NCI-H1417 treated with DMSO at 0.1 percent for 48 hours (cell line): ENCODE measurements around the gene TMEM191B.
"Not testable (repeated sequence)": the region's sequence is repeated elsewhere in the genome, so short reads cannot be mapped to it uniquely, and the experiment has no call there.

ENCODE experiments used
- DNase-seq: peaks from one replicate; lab custom pipeline; 2025; lab: John Stamatoyannopoulos, UW

TMEM191B gene

DNA sequence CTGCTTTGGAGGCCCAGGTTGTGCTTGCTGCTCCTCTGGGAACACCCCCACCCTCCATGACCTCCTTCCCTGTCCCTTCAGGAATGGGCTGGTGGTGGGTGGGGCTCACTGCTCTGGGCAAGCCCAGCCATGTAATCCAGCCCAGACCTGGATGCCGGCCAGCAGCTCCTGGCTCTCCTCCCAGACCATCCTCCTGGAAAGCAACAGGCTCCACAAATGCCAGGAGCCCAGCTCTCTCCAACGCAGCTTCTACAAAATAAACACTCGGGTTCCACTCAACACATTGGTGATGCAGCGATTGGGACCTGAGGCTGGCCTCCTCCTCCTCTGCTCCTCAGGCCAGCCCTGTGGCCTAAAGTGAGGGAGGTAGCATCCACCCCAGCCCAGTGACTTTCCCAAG is 30.9 kb downstream of the TMEM191B start:
- not testable (repeated sequence) for DNase-seq

DNA sequence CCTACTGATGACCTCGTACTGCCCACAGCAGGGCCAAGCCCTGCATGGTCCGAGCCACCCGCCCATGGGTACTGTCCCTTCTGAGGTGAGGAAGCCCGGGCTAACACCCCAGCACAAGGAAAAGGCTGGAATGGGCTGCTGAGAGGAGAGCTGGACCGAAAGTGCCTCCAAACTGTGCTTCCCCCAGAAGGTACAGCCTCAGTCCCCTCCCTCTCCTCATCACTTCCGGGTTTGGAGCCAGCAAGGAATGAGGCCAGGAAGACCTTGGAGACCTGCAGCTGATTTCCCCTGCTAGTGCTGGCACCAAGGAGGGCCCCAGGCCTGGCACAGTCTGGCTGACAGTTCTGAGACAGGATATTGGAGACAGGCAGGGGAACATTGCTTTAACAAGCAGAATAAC is 31.3 kb downstream of the TMEM191B start:
- not testable (repeated sequence) for DNase-seq

DNA sequence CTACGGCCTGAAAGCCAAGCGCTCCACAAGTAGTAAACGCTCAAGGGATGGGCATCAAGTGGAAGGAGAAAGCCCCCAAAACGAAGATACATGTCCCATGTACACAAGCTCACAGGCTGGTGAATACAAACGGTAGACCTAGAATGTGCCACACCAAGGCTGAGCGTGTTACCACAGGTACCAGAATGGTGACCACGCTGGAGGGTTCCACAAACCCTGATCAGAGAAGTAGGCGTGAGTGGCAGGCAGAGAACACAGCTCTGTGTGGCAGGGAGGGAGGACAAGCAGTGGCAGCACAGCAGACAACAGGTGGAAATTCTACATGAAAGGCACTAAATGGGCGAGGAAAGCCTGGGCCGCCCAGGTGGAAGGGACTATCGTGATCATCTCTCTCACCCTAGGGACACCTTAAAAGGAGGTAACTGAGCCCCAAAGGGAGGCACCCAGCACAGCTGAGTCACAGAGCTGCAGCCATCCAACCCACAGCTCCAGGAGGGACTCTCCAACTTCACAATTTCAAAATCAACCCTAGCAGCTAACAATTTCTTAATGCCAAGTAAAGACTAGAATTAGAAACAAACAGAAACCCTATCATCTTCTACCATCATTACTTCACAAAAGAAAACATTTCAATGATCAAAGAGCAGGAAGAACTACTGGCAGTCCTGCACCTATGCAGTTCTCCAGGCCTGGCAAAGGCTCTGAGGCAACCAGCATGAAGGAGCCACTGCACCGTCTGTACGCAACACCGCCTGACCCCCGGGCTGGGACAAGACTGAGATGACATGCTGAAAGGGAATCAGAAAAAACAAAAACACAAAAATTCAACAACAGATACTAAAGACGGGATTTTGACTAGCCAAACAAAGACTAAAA is 32.7 kb downstream of the TMEM191B start:
- not testable (repeated sequence) for DNase-seq

DNA sequence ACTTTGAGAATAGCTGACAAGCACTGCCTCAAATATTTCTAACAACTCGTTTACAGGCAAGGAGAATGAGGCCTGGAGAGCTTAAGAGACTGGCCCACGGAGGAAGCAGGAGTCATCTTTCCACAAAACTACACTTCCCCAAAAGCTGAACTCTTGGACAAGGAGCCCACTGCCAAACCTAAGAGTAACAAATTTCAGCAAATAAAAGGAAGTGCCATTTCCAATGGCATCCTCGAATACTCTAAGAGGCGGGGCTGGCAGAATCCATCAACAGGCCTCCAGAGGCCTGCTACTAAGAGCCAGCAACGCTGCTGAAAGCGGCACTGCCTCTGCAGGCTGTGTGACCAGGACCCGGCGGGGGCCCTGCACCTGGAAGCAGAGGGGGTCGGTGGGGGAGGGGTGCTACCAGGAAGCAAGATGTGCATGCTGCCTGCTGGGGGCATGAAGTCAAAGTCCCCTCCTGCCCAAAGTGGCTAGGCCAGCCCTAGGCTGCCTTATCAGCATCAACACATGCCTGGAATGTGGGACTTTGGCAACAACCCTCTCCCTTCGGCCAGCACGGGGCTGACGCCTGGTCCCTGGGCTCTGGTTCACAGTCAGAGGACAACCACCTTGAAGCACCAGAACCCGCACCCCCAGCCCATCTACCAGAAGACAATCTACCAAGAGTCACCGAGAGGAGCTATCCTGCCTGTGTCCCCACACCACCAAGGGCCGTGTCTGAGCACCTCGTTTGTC is 43.1 kb downstream of the TMEM191B start:
- DNase-seq = not testable (repeated sequence)

DNA sequence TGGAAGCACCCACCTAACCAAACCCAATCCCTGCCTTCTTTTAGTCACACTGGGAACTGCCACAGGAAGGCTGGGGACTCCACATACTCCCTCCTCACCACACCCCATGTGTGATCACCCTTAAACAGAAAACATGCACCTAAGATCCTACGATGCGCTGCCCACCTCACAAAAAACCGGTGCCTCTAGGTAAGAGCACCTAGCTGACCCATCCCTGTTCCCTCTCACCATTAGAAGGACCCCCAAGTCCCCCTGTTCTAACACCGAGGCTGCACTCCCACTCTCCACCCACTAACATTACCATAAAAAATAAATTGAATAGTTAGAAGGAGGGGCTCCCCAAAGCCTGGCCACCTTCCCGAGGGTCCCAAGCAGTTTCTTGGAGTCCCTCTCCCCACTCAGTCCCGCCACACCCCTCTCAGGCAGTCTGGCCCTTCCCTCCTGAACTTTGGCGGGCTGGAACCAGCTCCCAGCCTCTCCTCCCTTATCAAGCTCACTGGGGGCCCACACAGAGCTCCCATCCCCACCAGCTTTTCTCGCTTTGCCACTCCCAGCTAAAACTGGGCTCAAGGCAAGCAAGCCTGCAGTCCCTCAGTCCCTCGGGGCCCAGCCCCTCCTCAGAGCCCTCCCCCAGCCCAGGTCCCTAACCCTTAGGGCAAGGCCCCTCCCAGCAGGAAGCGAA is 46.0 kb downstream of the TMEM191B start:
- DNase-seq = not testable (repeated sequence)

DNA sequence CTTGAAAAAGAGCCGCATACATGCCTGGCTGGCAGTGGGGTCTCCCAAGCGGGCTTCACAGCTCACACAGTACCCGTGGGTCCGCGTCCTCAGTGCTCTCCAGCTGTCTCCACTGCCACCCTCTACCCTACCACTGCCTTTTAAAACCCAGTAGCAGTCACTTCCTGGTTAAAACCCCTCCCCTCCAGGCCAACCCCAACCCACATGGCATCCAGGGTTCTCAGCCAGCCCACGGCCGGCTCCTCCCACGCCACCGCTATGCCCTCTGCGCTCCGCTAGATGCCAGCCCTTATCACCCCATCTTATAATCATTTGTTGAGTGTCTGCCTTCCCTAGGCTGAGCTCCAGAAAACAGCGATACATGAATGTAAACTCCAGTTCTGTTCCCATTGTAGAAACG is 47.0 kb downstream of the TMEM191B start:
- DNase-seq = not testable (repeated sequence)

DNA sequence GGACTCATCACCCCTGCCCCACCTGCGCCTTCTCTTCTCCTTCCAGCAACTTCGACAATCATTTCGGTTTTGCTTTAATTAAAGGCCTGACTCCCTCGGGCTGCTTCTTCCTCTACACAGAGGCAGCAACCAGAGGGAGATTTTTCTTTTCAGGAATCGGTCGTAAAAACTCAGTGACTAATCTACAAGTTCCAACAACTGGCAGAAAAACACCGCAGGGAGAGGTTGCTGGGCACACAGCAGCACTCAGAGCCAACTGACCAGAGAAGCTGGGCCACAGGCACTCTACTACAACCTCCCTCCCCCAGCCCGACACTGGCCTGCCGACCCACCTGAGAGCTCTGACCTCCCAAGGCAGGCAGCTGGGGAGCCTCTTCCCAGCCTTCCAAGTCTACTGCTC is 48.1 kb downstream of the TMEM191B start:
- not testable (repeated sequence) for DNase-seq

DNA sequence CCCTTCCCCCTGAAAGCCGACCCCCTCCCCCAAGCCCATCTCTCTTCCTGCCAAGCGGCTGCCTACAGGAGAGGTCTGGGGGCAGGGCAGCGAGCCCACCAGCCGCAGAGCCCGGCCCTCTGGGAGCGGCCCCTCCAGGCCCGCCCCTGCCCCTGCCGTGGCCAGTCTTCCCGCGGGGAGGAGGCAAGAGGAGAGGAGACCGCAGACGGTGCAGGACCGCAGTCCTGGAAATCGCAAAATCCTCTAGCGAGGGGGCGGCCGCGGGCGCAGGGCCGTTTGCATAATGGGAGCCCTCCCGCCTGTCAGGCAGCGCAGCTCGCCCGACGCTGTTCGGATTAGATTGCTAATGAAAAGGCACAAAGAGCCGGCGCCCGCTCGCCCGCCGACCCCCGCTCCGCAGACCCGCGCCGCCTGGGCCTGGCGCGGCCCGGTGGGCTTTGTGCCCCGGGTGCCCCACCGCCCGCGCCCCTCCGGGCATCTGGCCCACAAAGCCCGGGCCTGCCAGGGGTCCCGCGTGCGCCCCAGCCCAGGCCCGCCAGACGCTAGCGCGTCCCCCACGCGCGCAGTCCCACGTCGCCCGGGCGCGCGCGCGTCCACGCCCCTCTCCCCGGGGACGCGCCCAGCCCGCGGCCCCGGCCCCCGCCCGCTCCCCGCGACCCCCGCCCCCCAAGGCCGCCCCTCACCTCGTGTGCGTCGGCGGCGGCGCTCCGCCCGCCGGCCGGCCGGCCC is 49.7 kb downstream of the TMEM191B start:
- DNase-seq = not testable (repeated sequence)

DNA sequence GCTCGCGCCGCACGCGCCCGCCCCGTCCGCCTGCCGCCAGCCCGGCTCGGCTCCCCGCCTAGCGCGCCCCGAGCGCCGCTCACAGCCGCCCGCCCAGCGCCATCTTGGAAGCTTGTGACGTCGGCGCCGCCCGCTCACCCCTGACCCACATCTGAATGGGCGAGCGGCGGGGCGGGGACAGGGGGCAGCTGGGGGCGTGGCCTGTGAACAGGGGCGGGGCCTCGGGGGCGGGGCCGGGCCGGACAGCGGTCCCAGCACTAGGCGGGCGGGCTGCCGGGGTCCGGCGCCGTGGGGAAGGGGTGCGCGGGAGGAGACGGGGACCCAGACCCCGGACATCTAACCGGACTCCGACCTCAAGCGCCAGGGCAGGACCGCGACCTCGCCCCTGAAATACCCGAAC is 50.2 kb downstream of the TMEM191B start:
- not testable (repeated sequence) for DNase-seq
